ENCODE results near the gene ERVK3-1.

The ERVK3-1 gene

DNA sequence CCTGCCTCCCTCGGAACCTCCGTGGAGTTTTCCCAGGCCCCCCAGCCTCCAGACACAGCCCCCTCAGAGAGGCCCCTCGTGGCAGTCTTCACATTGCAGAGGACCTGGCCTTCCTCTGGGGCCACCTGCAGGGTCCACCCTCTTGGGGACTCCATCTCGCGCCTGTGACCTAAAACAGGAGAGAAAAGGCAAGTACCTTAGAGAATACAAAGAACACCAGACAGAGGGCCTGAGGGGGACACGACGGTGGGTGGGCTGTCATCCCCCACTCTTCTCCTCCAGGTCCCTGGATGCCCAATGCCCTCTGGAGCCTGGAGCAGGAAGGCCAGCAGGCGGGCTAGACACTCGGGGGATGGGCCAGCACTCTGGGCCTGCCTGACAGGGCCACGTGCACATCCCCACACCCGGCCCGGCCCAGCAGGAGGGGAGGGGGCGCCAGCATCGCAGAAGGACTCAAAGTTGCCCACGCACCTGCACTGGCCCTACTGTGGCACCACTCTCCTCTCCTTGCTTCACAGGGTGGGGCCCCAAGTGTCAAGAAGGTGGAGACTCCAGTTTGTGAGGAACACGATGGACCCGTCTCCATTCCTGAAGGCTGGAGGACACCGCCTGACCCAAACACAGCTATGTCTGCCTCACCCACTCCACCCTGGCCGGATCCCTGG is 52.4 kb downstream of the ERVK3-1 start:
- no peak overlapping the region for H3K4me3 ChIP-seq (ENCODE audit: low read depth, low read length)
- DNase-seq (ENCODE audit: low read depth, low spot score) = no peak
- TF ChIP-seq, protein P1, sequence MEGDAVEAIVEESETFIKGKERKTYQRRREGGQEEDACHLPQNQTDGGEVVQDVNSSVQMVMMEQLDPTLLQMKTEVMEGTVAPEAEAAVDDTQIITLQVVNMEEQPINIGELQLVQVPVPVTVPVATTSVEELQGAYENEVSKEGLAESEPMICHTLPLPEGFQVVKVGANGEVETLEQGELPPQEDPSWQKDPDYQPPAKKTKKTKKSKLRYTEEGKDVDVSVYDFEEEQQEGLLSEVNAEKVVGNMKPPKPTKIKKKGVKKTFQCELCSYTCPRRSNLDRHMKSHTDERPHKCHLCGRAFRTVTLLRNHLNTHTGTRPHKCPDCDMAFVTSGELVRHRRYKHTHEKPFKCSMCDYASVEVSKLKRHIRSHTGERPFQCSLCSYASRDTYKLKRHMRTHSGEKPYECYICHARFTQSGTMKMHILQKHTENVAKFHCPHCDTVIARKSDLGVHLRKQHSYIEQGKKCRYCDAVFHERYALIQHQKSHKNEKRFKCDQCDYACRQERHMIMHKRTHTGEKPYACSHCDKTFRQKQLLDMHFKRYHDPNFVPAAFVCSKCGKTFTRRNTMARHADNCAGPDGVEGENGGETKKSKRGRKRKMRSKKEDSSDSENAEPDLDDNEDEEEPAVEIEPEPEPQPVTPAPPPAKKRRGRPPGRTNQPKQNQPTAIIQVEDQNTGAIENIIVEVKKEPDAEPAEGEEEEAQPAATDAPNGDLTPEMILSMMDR (IDR thresholded peaks at IDR 0.05; ENCODE audit: low read depth, low read length) = no peak
- in situ Hi-C loops (cut with HindIII; ENCODE audit: low sequenced_read_pairs) = no loop called here

DNA sequence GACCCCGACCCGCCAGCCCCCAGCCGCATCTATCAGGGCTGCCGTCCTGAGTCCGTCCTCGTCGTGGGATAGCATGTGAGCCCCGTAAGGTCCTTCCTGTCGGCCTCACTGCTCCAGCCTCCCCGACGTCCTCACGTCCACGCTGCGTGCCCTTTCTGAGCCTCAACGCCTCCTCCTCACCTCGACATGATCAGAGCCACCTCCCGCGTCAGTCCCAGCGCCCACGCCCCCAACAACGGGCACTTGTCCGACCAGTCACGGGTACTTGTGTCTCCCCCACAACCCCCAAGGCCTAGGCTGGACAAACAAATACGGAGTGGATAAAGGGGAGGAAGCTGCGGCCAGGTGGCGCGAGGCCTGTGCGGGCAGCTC is 56.7 kb downstream of the ERVK3-1 start:
- DNase-seq (ENCODE audit: low read depth, low spot score) = no peak
- in situ Hi-C loops (cut with HindIII; ENCODE audit: low sequenced_read_pairs) = no loop called here
- peak overlapping the region; percentile 73 for H3K4me3 ChIP-seq (ENCODE audit: low read depth, low read length)
- TF ChIP-seq, protein P1 (IDR thresholded peaks at IDR 0.05; ENCODE audit: low read depth, low read length) = no peak

DNA sequence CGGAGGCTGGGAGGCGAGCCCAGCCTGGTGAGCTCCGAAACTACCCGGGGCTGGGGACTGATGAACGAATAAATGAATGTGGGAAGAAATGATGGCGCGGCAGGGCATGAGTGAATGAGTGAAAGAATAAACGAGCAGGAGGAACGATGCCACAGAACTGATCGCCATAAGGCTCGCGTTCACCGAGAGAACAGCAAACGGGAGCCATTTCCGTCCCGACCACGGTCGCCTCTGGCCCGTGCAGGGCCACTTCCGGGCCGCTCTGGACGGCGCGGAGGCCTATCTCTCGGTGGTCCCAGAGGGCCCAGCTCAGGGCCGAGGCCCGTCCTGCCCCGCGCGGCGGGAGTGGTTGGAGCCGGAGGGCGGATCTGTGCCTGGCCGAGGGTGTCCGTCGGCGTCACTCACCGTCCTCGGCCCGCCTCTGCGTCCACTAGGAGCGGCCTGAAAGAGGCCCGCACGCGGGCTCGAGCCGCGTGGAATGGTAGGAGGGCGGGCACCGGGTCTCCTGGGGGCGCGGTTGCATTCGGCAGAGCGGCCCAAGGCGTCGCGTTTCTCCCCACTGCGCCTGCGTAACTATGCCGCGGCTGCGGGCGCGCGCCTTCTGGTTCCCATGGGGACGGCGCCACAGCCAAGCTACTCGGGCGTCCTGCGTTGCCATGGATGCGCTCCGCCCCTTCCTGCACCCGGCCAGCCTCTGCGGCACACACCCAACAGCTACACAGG is 57.3 kb downstream of the ERVK3-1 start, which contains the start of gene ZNF497:
ZNF497 (minus strand) TSS at position 480 of the 723 bp plus-strand sequence. CDS start 5,116 bp downstream, outside the sequence.
- TF ChIP-seq, protein P1 (IDR thresholded peaks at IDR 0.05; ENCODE audit: low read depth, low read length) = no peak
- in situ Hi-C loops (cut with HindIII; ENCODE audit: low sequenced_read_pairs) = no loop called here
- peak; percentile 97 for DNase-seq (ENCODE audit: low read depth, low spot score)

DNA sequence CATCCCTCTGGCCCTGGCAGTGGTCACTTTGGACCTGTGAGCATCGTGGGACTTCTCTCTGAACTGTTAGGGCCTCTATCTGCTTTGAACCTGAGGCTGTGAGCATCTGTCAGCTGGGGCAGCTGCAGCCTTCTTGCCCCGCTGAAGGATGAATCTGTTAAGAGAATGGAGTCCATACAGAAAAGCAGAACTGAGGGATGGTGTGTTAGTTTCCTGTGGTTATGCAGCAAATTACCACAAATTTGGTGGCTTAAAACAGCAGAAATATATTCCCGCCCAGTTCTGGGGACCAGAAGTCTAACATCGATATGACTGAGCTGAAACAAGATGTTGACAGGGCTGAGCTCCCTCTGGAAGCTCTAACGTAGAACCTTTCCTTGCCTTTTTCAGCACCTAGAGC is 59.0 kb downstream of the ERVK3-1 start:
- in situ Hi-C loops (cut with HindIII; ENCODE audit: low sequenced_read_pairs) = no loop called here
- TF ChIP-seq, protein P1 (IDR thresholded peaks at IDR 0.05; ENCODE audit: low read depth, low read length) = no peak
- no peak overlapping the region for H3K4me3 ChIP-seq (ENCODE audit: low read depth, low read length)
- DNase-seq (ENCODE audit: low read depth, low spot score) = no peak

More for the DNA sequence above, 57.3 kb downstream of the ERVK3-1 start, which contains the start of gene ZNF497:
- peak within 1 kb of the TSS; percentile 73 for H3K4me3 ChIP-seq (ENCODE audit: low read depth, low read length)
